DMS 273 (cell line): ENCODE data around the gene PLXDC1.
"Not testable (repeated sequence)": the region's sequence is repeated elsewhere in the genome, so short reads cannot be mapped to it uniquely, and the experiment has no call there.

Source experiments
- DNase-seq: peaks from one replicate; lab custom pipeline; 2025; ENCODE audit not compliant: unreplicated experiment; lab: John Stamatoyannopoulos, UW

The PLXDC1 gene

GRCh38 chr17:39183045-39183444 lies 31.6 kb upstream of the PLXDC1 start:
- DNase-seq: no peak

- DNase-seq: no peak
Observed at GRCh38 chr17:39181303-39181702, 29.9 kb upstream of the PLXDC1 start.

GRCh38 chr17:39178536-39178935 lies 27.1 kb upstream of the PLXDC1 start:
- no peak for DNase-seq

GRCh38 chr17:39177256-39177655 lies 25.8 kb upstream of the PLXDC1 start:
- DNase-seq: peak; percentile 49

- no peak for DNase-seq
Observed at GRCh38 chr17:39175695-39176093, 24.3 kb upstream of the PLXDC1 start.

GRCh38 chr17:39174920-39175694 lies 23.7 kb upstream of the PLXDC1 start:
- peak; percentile 92 for DNase-seq

- DNase-seq: peak; percentile 44
Observed at GRCh38 chr17:39173526-39174274, 22.3 kb upstream of the PLXDC1 start.

- no peak for DNase-seq
Observed at GRCh38 chr17:39173080-39173479, 21.6 kb upstream of the PLXDC1 start.

GRCh38 chr17:39171933-39172332 lies 20.5 kb upstream of the PLXDC1 start:
- DNase-seq: no peak

- DNase-seq: no peak
Observed at GRCh38 chr17:39170558-39170957, 19.1 kb upstream of the PLXDC1 start.

GRCh38 chr17:39170109-39170508 lies 18.7 kb upstream of the PLXDC1 start:
- no peak for DNase-seq

- no peak for DNase-seq
Observed at GRCh38 chr17:39169518-39169917, 18.1 kb upstream of the PLXDC1 start.

GRCh38 chr17:39169101-39169500 lies 17.7 kb upstream of the PLXDC1 start:
- no peak for DNase-seq

GRCh38 chr17:39168503-39168902 lies 17.1 kb upstream of the PLXDC1 start:
- DNase-seq: not testable (repeated sequence)

GRCh38 chr17:39167476-39167875 lies 16.0 kb upstream of the PLXDC1 start:
- peak; percentile 73 for DNase-seq

GRCh38 chr17:39166437-39167335 lies 15.2 kb upstream of the PLXDC1 start:
- DNase-seq: no peak

GRCh38 chr17:39165841-39166349 lies 14.5 kb upstream of the PLXDC1 start, which contains the start of gene ARL5C:
TSS of gene ARL5C (minus strand) at chr17:39166161. CDS start at chr17:39165760, 401 bp downstream.
- no peak for DNase-seq

GRCh38 chr17:39165178-39165840 lies 13.9 kb upstream of the PLXDC1 start:
- DNase-seq: no peak

- DNase-seq: peak; percentile 93
Observed at GRCh38 chr17:39164675-39165143, 13.3 kb upstream of the PLXDC1 start.

- no peak for DNase-seq
Observed at GRCh38 chr17:39161962-39162361, 10.5 kb upstream of the PLXDC1 start.
